GM21786 (cell line): Measurements from ENCODE around the gene PARL.
"Not testable (repeated sequence)": the region's sequence is repeated elsewhere in the genome, so short reads cannot be mapped to it uniquely, and the experiment has no call there.

Experiments
- ATAC-seq: cut with Tn5 transposase; IDR thresholded peaks from one replicate; pipeline ENCODE4 v1.9.1; 2021; ENCODE audit not compliant: unreplicated experiment

The PARL gene

DNA sequence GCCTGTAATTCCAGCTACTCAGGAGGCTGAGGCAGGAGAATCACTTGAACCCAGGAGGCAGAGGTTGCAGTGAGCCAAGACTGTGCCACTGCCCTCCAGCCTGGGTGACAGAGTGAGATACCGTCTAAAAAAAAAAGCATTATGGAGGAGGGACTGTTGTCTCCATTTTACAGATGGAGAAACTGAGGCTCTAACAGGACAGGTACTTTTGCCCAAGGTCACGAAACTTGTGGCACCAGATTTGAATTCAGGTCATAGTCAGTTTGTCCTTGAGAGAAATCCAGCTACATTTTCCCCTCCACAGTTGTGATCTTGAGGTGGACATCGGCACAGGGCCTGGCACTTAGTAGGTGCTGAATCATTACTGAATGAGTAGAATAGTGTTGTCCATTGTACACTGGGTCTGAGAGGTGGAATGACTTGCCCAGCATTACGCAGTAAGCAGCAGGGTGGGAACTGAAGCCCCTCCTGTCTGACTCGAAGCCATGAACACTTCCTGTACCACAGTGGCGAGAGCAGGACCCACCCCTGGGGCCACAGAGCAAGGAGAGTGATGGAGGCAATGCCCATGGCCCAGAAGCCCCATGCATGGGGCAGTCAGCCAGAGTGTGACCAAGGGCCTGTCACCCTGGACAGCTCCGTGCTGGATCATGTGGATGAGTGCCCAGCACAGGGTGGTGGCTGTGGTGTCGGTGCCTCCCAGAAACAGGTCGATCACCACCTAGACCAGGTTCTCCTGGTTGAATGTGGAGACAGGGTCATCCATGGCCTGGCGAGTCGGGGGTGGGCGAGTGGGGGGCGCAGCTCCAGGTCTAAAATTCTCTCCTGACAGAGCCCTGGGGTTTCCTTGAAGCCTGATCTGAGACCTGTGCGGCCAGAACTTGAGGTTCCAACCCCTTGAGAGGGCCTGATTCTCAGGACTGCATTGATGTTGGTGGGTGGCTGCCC lies 20.4 kb upstream of the PARL start:
- ATAC-seq: no peak

DNA sequence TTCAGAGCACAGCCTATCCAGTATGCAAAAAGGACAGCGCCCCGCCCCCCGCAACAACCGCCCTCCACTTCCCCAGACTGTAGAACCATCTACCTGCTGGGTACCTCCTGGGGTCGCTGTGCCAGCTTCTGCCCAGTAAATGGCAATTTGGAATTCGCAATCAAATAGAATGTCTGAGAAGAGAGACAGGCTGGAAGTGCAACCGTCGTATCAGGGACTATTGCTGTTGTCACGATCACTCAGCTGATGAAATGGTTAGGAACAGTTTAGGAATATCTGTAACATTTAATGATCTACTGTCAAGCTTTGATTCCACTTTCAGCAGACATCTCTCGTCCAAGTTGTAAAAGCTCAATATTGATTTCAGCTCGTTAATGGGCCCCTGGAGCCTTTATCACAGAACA lies 13.3 kb upstream of the PARL start:
- ATAC-seq: no peak

DNA sequence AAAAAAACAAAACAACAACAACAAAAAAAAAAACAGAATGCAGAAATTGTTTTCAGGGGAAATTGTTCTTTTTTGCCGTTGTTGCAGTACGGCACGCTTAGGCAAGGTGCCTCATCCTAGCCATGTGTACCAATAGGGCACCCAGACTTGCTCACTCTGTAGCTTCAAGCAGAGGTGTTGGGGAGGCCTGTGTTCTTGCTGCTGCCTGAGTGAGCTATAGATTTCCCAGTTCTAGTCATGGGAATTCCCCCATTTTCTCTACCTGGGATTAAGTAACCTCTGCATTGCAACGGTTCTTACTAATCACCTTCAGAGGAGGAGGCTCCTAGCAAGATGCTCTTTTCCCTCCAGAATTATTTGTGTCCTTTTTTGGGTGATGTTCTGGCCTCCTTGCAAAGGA lies 12.9 kb upstream of the PARL start:
- ATAC-seq: no peak

GRCh38 chr3:183896610-183897009 lies 11.9 kb upstream of the PARL start:
- ATAC-seq: no peak

DNA sequence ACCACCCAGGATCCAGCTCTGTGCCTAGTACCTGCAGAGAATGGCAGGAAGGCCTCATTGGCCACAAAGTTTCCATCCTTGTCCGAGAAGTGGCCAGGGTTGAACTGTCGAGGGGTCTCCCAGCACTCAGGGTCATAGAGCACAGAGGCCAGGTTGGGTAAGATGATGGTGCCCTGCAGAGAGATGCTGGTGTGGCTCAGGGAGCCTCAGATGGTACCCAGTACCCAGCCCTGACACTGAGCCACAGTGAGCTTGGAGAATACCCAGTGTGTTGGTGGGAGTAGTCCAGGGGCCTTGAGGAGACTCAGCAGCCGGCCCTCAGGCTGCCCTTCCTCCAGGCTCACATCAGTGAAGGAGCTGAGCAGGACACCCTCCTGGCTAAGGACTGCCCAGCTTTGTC lies 11.5 kb upstream of the PARL start:
- ATAC-seq: no peak

GRCh38 chr3:183895774-183896173 lies 11.1 kb upstream of the PARL start:
- ATAC-seq: no peak

- ATAC-seq: no peak
Measured at GRCh38 chr3:183895296-183895695, 10.6 kb upstream of the PARL start.

DNA sequence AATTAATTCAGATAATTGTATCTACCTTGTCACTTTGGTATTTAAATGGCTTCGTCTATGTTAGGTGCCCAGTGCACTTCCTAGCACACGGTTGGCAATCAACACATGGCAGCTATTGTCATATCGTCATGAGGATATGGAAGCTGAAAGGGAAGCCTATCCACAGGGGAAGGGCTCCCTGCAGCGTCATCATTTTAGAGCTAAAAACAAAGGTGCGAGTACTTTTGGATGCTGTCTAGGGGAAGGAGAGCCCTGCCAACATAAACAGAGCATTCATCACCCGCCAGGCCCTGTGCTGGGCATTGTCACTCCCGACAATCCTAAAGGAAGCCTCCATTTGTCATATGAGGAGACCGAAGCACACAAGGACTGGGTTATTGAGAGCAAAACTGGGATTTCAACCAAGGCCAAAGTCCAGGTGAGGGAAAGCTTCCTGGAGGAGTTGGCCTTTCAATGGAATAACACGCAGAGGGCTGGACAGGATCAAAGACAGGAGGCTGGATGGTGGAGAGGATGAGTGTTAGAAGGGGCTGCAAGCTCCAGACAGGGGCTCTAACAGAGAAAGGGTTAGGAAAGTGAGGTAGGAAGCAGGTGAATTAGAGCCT lies 8.0 kb upstream of the PARL start:
- ATAC-seq: no peak

GRCh38 chr3:183885766-183886165 lies 1.1 kb upstream of the PARL start:
- ATAC-seq: no peak

GRCh38 chr3:183884097-183884426 lies 618 bp downstream of the PARL start:
- ATAC-seq: no peak

DNA sequence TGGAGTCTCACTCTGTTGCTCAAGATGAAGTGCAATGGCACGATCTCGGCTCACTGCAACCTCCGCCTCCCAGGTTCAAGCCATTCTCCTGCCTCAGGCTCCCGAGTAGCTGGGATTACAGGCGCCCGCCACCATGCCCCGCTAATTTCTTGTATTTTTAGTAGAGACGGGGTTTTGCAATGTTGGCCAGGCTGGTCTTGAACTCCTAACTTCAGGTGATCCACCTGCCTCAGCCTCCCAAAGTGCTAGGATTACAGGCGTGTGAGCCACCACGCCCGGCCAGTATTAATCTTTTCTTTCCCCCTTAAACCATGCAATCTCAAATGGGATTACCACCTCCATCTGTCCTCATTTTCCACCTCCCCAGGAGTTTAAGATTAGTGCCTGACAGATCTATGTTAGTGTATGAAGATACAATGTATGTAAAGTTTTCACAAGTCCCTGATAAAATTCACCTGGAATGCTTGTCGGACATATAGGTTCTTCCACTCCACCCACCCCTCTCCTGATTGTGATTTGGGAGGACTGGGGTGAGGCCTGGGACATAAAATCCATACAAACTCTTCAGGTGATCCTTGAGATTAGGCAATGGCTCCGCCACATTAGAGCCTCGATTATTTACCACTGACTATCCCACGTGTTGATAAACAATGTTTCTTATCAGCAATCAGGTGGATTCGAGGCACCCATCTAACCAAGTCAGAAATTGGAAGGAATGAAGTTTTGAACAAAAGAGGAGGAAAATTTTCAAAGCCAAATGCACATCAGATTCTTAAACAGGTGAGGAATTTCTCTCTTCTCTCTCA lies 1.2 kb downstream of the PARL start:
- no peak for ATAC-seq

GRCh38 chr3:183880121-183880520 lies 4.6 kb downstream of the PARL start:
- ATAC-seq: no peak

DNA sequence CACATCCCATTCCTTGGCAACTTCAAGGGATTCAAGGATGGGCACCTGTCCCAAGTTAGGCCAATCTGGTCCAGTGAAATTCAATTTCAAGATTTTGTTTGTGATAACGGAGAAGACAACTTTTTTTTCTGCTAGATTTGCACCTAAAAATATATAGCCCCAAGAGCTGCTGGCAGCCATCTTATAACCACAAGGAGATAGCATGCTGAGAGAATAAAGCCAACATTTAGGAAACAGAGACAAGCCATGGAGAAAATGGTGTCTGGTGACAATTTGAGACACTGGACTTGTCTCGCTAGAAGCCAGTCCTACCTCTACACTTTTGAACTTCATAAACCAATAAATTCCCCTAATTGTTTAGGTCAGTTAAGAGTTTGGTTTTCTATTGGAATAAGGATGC lies 5.4 kb downstream of the PARL start:
- no peak for ATAC-seq

DNA sequence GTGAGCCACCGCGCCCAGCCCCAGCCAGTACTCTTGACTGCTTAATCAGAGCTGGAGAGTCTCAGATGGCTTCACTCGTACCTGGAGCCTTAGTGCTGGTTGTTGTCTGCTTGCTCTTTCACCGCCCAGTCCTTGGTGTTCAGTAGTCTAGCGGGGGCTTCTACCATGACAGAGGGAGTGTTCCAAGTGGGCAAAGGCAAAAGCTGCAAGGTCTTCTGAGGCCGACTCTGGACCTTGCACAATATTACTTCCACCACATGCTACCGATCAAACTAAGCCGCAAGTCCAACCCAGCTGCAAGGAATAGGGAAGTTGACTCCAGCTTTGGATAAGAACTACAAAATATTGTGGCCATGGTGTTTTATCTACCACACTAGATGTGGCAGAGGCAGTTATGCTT lies 6.6 kb downstream of the PARL start:
- ATAC-seq: no peak

GRCh38 chr3:183877227-183877626 lies 7.5 kb downstream of the PARL start:
- ATAC-seq: not testable (repeated sequence)

DNA sequence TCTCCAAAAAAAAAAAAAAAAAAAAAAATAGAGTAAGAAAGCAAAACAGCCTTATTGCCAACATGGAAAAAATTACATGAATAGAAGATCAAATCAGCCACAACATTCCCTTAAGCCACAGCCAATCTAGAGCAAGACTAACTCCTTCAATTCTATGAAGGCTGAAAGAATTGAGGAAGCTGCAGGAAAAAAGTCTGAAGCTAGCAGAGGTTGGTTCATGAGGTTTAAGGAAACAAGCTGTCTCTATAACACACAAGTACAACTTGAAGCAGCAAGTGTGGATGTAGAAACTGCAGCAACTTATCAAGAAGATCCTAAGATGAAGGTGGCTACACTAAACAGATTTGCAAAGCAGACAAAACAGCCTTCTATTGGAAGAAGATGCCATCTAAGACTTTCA lies 9.3 kb downstream of the PARL start:
- ATAC-seq: no peak

GRCh38 chr3:183873914-183874313 lies 10.8 kb downstream of the PARL start:
- no peak for ATAC-seq

GRCh38 chr3:183871541-183871940 lies 13.1 kb downstream of the PARL start:
- ATAC-seq: no peak

DNA sequence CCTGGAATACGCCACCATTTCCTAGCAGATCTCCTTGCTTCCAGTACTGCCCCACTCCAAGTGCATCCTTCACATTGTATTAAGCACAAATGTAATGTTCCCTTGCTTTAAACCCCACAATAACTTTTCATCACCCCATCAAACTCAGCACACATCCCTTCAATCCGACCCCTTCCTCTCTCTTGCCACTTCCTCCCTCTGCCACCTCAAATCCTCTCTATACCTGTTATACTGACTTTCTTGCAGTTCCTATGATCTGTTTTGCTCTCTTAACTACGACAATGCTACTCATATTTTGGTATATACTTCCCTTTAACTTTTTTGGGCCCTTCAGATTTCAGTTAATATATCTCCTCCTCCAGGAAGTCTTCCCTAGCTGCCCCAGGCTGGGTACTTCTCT lies 14.1 kb downstream of the PARL start:
- ATAC-seq: no peak

- no peak for ATAC-seq
Measured at GRCh38 chr3:183868796-183869195, 15.9 kb downstream of the PARL start.

DNA sequence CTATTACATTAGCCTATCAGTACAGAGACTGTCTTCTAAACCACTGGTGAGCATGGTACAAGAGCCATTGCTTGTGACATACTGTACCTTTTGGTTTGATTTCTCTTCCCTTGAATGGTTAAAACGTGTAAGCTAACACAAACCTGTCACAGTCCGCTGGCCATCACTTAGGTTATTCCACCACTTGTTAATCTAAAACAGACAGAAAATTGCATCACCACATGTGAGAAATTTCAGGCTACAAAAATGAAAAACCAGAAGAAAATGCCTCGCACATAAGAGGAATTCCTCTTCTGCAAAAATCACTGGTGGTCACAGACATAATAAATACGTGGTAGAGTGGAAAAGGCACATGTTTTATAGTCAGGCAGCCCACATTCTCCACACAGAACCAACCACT lies 22.1 kb downstream of the PARL start:
- ATAC-seq: no peak

GRCh38 chr3:183857863-183858262 lies 26.8 kb downstream of the PARL start:
- ATAC-seq: no peak
